SK-N-SH (cell line): Measurements from ENCODE around the gene NBEA. TPM values are rescaled to one million over a fixed set of nuclear protein-coding genes. Genes with fewer than 3 reads are reported as not detected.

Experiments used
- CTCF ChIA-PET: fragments of 300-600, 350-600 bp; formaldehyde crosslinking; extraction: SDS; loops from one replicate; lab custom pipeline; 2021; lab: Yijun Ruan, JAX
- POLR2A ChIA-PET: fragments of 350-600 bp; sonication (Branson Sonifier 250); formaldehyde crosslinking; extraction: SDS; loops from one replicate; lab custom pipeline; 2020; ENCODE audit warnings: antibody characterized with exemption, inconsistent platforms; lab: Yijun Ruan, JAX
- DNase-seq: peaks from one replicate; pipeline ENCODE4 v3.0.0; 2012
- H2AFZ ChIP-seq: fragments of 200-600 bp; sonication (generic); 2 replicates; pipeline ENCODE4 v1.8.1; 2016; ENCODE audit warnings: antibody characterized with exemption, mild to moderate bottlenecking, low read depth
- H3F3A ChIP-seq: fragments of 200-600 bp; sonication (generic); replicated peaks from 2 replicates; pipeline ENCODE3; 2016; ENCODE audit warnings: antibody characterized with exemption, mild to moderate bottlenecking; ENCODE audit not compliant: insufficient read depth
- H3K27ac ChIP-seq, 2 experiments: fragments of 200-500 bp in 1 of 2; fragments of 200-600 bp in 1 of 2; sonication (Bioruptor generic) in 1 of 2; sonication (generic), shearing (Covaris generic) in 1 of 2; 2 replicates each; pipeline versions ENCODE4 v1.5.1 to v1.6.1; 2014 to 2016; ENCODE audit warnings: low read depth in 2 of 2, inconsistent platforms in 1 of 2, low read length in 1 of 2, mild to moderate bottlenecking in 1 of 2, mixed read lengths in 1 of 2
- H3K27me3 ChIP-seq: fragments of 200-600 bp; sonication (generic), shearing (Covaris generic); 2 replicates; pipeline ENCODE4 v1.6.1; 2016; ENCODE audit warnings: mixed run types; ENCODE audit not compliant: insufficient read depth
- H3K36me3 ChIP-seq, 2 experiments: fragments of 200-500 bp in 1 of 2; fragments of 200-600 bp in 1 of 2; sonication (Bioruptor generic) in 1 of 2; sonication (generic) in 1 of 2; replicated peaks in 1 of 2; 2 replicates each; pipeline versions ENCODE3 to v1.5.1; 2014 to 2016; ENCODE audit warnings: low read length in 1 of 2, mild to moderate bottlenecking in 1 of 2; ENCODE audit not compliant: insufficient read depth in 2 of 2, control insufficient read depth in 1 of 2
- H3K4me1 ChIP-seq, 2 experiments: fragments of 200-500 bp in 1 of 2; fragments of 200-600 bp in 1 of 2; sonication (Bioruptor generic) in 1 of 2; sonication (generic), shearing (Covaris generic) in 1 of 2; 2 replicates each; pipeline versions ENCODE4 v1.5.1 to v1.6.1; 2014 to 2016; ENCODE audit warnings: low read depth in 1 of 2, low read length in 1 of 2, mixed run types in 1 of 2; ENCODE audit not compliant: insufficient read depth in 2 of 2, control insufficient read depth in 1 of 2
- H3K4me2 ChIP-seq: fragments of 200-600 bp; sonication (generic), shearing (Covaris generic); 2 replicates; pipeline ENCODE4 v1.6.1; 2017; ENCODE audit warnings: mixed run types
- H3K4me3 ChIP-seq, 2 experiments: fragments of 200-500 bp in 1 of 2; fragments of 200-600 bp in 1 of 2; sonication (Bioruptor generic) in 1 of 2; sonication (generic), shearing (Covaris generic) in 1 of 2; 2 replicates each; pipeline versions ENCODE4 v1.5.1 to v1.8.1; 2014 to 2016; ENCODE audit warnings: low read depth in 2 of 2, inconsistent platforms in 1 of 2, low read length in 1 of 2, mild to moderate bottlenecking in 1 of 2, mixed read lengths in 1 of 2, moderate library complexity in 1 of 2
- H3K79me2 ChIP-seq: fragments of 200-600 bp; sonication (generic); 2 replicates; pipeline ENCODE4 v1.8.1; 2017; ENCODE audit warnings: mild to moderate bottlenecking; ENCODE audit not compliant: insufficient read depth
- H3K9ac ChIP-seq: fragments of 200-600 bp; sonication (generic); 2 replicates; pipeline ENCODE4 v1.6.1; 2017; ENCODE audit warnings: mixed run types
- H3K9me2 ChIP-seq: fragments of 200-600 bp; sonication (generic); 2 replicates; pipeline ENCODE4 v1.6.1; 2017; ENCODE audit warnings: mixed run types
- H3K9me3 ChIP-seq: fragments of 200-600 bp; sonication (generic); 2 replicates; pipeline ENCODE4 v1.6.1; 2017; ENCODE audit warnings: mixed run types, mild to moderate bottlenecking, moderate library complexity
- H4K20me1 ChIP-seq: fragments of 200-600 bp; sonication (generic); 2 replicates; pipeline ENCODE4 v1.6.1; 2017; ENCODE audit warnings: mild to moderate bottlenecking, mixed run types; ENCODE audit not compliant: insufficient read depth
- ELF1 ChIP-seq: IDR thresholded peaks from 2 replicates; pipeline ENCODE4 v1.4.0; 2012
- EP300 ChIP-seq, 2 experiments: IDR thresholded peaks; 2 replicates each; pipeline versions ENCODE4 v1.4.0 to v1.6.1; 2012; ENCODE audit warnings: borderline replicate concordance in 1 of 2, low read depth in 1 of 2, low read length in 1 of 2
- FOSL2 ChIP-seq: IDR thresholded peaks from 2 replicates; pipeline ENCODE4 v1.4.0; 2012; ENCODE audit warnings: low read depth, mild to moderate bottlenecking, moderate library complexity, borderline replicate concordance
- FOXJ3 ChIP-seq: sonication (generic); formaldehyde crosslinking; IDR thresholded peaks from 2 replicates; pipeline ENCODE4 v1.5.1; 2020; ENCODE audit warnings: mild to moderate bottlenecking, missing genetic modification reagents
- GATA2 ChIP-seq: sonication (generic); formaldehyde crosslinking; IDR thresholded peaks from 2 replicates; pipeline ENCODE4 v1.5.0; 2020; ENCODE audit warnings: mild to moderate bottlenecking, missing genetic modification reagents
- JUND ChIP-seq: IDR thresholded peaks from 2 replicates; pipeline ENCODE4 v1.4.0; 2012
- MAX ChIP-seq: IDR thresholded peaks from 2 replicates; pipeline ENCODE4 v1.4.0; 2012; ENCODE audit warnings: low read depth
- MEF2A ChIP-seq: IDR thresholded peaks from 2 replicates; pipeline ENCODE4 v1.4.0; 2012; ENCODE audit warnings: low read depth, borderline replicate concordance
- MXI1 ChIP-seq: IDR thresholded peaks from 2 replicates; pipeline ENCODE4 v1.6.1; 2012; ENCODE audit warnings: mild to moderate bottlenecking, low read depth, low read length, improper control_type of control experiment
- PBX3 ChIP-seq: IDR thresholded peaks from 2 replicates; pipeline ENCODE4; 2012
- POLR2AphosphoS5 ChIP-seq: IDR thresholded peaks from 2 replicates; pipeline ENCODE4 v1.6.1; 2012; ENCODE audit warnings: low read depth, low read length
- RXRA ChIP-seq: IDR thresholded peaks from 2 replicates; pipeline ENCODE4 v1.4.0; 2012; ENCODE audit warnings: low read depth, mild to moderate bottlenecking, borderline replicate concordance
- SIN3A ChIP-seq: IDR thresholded peaks from 2 replicates; pipeline ENCODE4 v1.6.1; 2012; ENCODE audit warnings: low read depth, mild to moderate bottlenecking, low read length, moderate library complexity, borderline replicate concordance
- TAF1 ChIP-seq: IDR thresholded peaks from 2 replicates; pipeline ENCODE4 v1.6.1; 2012; ENCODE audit warnings: low read depth, mild to moderate bottlenecking, low read length, moderate library complexity, borderline replicate concordance
- USF2 ChIP-seq: fragments of 150-350 bp; IDR thresholded peaks from 2 replicates; pipeline ENCODE4 v1.6.1; 2017; ENCODE audit warnings: antibody characterized with exemption, low read length, low read depth, borderline replicate concordance
- ZBTB33 ChIP-seq: IDR thresholded peaks from 2 replicates; pipeline ENCODE4 v1.4.0; 2012; ENCODE audit warnings: low read depth, borderline replicate concordance
- WGBS: methylation state at CpG from one replicate; pipeline ENCODE4 v1.1.6; 2017; ENCODE audit warnings: low lambda C conversion rate; 5-methylcytosine and 5-hydroxymethylcytosine counted together
- polyA plus RNA-seq, 3 experiments: library from polyadenylated mRNA; depleted of rRNA; stranded (reverse); fragments of >200 nt; gene quantifications; 2 replicates each; pipeline ENCODE4 v1.2.3, GENCODE V29; 2012

The NBEA gene
- polyA plus RNA-seq, 1 of the 3 experiments (the other 2 are of a cell fraction) = 12.3 TPM

- no peak for DNase-seq
- Histone ChIP-seq H3K9me2 (no peaks in the 10 kb centered on the region), H3K27ac (no peak overlapping the region), H3K4me2 (no peak overlapping the region), H3K9ac (no peak overlapping the region), H3K27me3 (no peaks in the 10 kb centered on the region), H3K79me2 (no peaks in the 10 kb centered on the region), H4K20me1 (no peaks in the 10 kb centered on the region), H2AFZ (no peak overlapping the region), H3K9me3 (no peaks in the 10 kb centered on the region), H3K4me1 (no peaks in the 10 kb centered on the region), H3K36me3 (peaks cover 0 to 4% of the 10 kb centered on the region in 2 experiments), H3K4me3 (no peak overlapping the region), H3F3A (no peaks in the 10 kb centered on the region)
- WGBS = 65% methylated on average over 2 of the region's 2 CpGs
- TF ChIP-seq SIN3A = no peak
- no peak for TF ChIP-seq PBX3
- TF ChIP-seq FOSL2 = peak; percentile 14; the same call in 1 of the 2 replicates
- no peak for TF ChIP-seq MXI1
- no peak for TF ChIP-seq ELF1
- no peak for TF ChIP-seq POLR2AphosphoS5
- ChIA-PET CTCF (no interaction called here), POLR2A (no interaction called here)
These were observed 144.6 kb downstream of the NBEA start for GRCh38 chr13:35086667-35087066.

GRCh38 chr13:35092251-35092650 lies 150.2 kb downstream of the NBEA start:
- Histone ChIP-seq H3K79me2 (no peaks in the 10 kb centered on the region), H2AFZ (no peak overlapping the region), H4K20me1 (no peaks in the 10 kb centered on the region), H3K27ac (no peak overlapping the region), H3K4me2 (no peak overlapping the region), H3K9ac (no peak overlapping the region), H3K27me3 (no peaks in the 10 kb centered on the region), H3K4me3 (no peak overlapping the region), H3K9me2 (no peaks in the 10 kb centered on the region), H3K9me3 (no peaks in the 10 kb centered on the region), H3K4me1 (no peaks in the 10 kb centered on the region), H3K36me3 (peaks cover 0 to 4% of the 10 kb centered on the region in 2 experiments), H3F3A (no peaks in the 10 kb centered on the region)
- 86% methylated on average over 4 of the region's 4 CpGs for WGBS
- DNase-seq = no peak
- POLR2A ChIA-PET = no interaction called here
- no peak for TF ChIP-seq MAX
- CTCF ChIA-PET = no interaction called here

- Histone ChIP-seq H3K9me2 (no peaks in the 10 kb centered on the region), H3K36me3 (peaks cover 0 to 4% of the 10 kb centered on the region in 2 experiments), H3K27ac (no peak overlapping the region), H3K4me1 (no peaks in the 10 kb centered on the region), H3K9ac (no peak overlapping the region), H3K4me3 (no peak overlapping the region), H3F3A (no peaks in the 10 kb centered on the region), H3K27me3 (no peaks in the 10 kb centered on the region), H3K9me3 (no peaks in the 10 kb centered on the region), H4K20me1 (no peaks in the 10 kb centered on the region), H3K79me2 (no peaks in the 10 kb centered on the region), H2AFZ (no peak overlapping the region), H3K4me2 (no peak overlapping the region)
- 100% methylated on average over 2 of the region's 2 CpGs for WGBS
- ChIA-PET POLR2A (no interaction called here), CTCF (interaction anchor here (1.2 kb wide), 1 partner anchor 16 kb away, joined by 4 read pairs; no protein-coding TSS in a partner anchor)
- no peak for DNase-seq
- TF ChIP-seq EP300 (IDR thresholded peaks at IDR 0.05; ENCODE audit: borderline replicate concordance in 1 of 2, low read depth in 1 of 2, low read length in 1 of 2) = no peak
- no peak for TF ChIP-seq MAX
- TF ChIP-seq SIN3A = no peak
- TF ChIP-seq JUND = no peak
- no peak for TF ChIP-seq TAF1
- no peak for TF ChIP-seq USF2
- no peak for TF ChIP-seq ELF1
- no peak for TF ChIP-seq MEF2A
- TF ChIP-seq FOXJ3 (CRISPR knock-in tag) = no peak
- TF ChIP-seq GATA2 (CRISPR knock-in tag) = no peak
- no peak for TF ChIP-seq MXI1
- no peak for TF ChIP-seq ZBTB33
- TF ChIP-seq RXRA = no peak
These were observed 150.7 kb downstream of the NBEA start for GRCh38 chr13:35092751-35093150.
